Measurements from ENCODE around the gene CPNE7. TPM values are rescaled to one million over a fixed set of nuclear protein-coding genes. Genes with fewer than 3 reads are reported as not detected.
"Not testable (repeated sequence)": the region's sequence is repeated elsewhere in the genome, so short reads cannot be mapped to it uniquely, and the experiment has no call there.

CPNE7 gene
- total and polyA plus RNA-seq, 5 donors from 2014 or later, result 0.11 to 0.81 (median 0.59) TPM; not detected in 1

GRCh38 chr16:89583197-89583894 is 7.8 kb downstream of the CPNE7 start:
- Mint-ChIP-seq H3K27ac (no peak overlapping the region), H3K9me3 (no peaks in the 10 kb centered on the region), H3K36me3 (no peaks in the 10 kb centered on the region), H3K4me1 (peaks cover 0 to 2% (median 0%) of the 10 kb centered on the region in 4 donors), H3K4me3 (no peak overlapping the region), H3K27me3 (no peaks in the 10 kb centered on the region)
- H3K27me3 ChIP-seq (ENCODE audit: control insufficient read depth, insufficient read depth, low read length), result no peaks in the 10 kb centered on the region
- no peak overlapping the region for H3K27ac ChIP-seq (ENCODE audit: insufficient read depth, low read length, poor library complexity, severe bottlenecking)
- no peak overlapping the region for H3K4me3 ChIP-seq (ENCODE audit: low read depth, low read length)
- no peak for ATAC-seq (ENCODE audit: low read depth in 2 of 2)
- DNase-seq, result no peak
- no peaks in the 10 kb centered on the region for H3K36me3 ChIP-seq (ENCODE audit: control insufficient read depth, insufficient read depth, low read length)
- no peaks in the 10 kb centered on the region for H3K9me3 ChIP-seq (ENCODE audit: control insufficient read depth in 2 of 2, low read length in 2 of 2)
- H3K4me1 ChIP-seq (ENCODE audit: control insufficient read depth, insufficient read depth, low read length, poor library complexity, severe bottlenecking), result no peaks in the 10 kb centered on the region

GRCh38 chr16:89583895-89584644 is 8.5 kb downstream of the CPNE7 start:
- no peak overlapping the region for H3K27ac Mint-ChIP-seq
- Histone ChIP-seq H3K27ac (ENCODE audit: insufficient read depth, low read length, poor library complexity, severe bottlenecking) (no peak overlapping the region), H3K36me3 (ENCODE audit: control insufficient read depth, insufficient read depth, low read length) (no peaks in the 10 kb centered on the region), H3K4me1 (ENCODE audit: control insufficient read depth, insufficient read depth, low read length, poor library complexity, severe bottlenecking) (no peaks in the 10 kb centered on the region), H3K9me3 (ENCODE audit: control insufficient read depth in 2 of 2, low read length in 2 of 2) (no peaks in the 10 kb centered on the region), H3K4me3 (ENCODE audit: low read depth, low read length) (no peak overlapping the region), H3K27me3 (ENCODE audit: control insufficient read depth, insufficient read depth, low read length) (no peaks in the 10 kb centered on the region)
- no peaks in the 10 kb centered on the region for H3K36me3 Mint-ChIP-seq
- H3K4me3 Mint-ChIP-seq, result no peak overlapping the region
- DNase-seq (no peak), ATAC-seq (ENCODE audit: low read depth in 2 of 2) (no peak)
- H3K9me3 Mint-ChIP-seq, result no peaks in the 10 kb centered on the region
- no peaks in the 10 kb centered on the region for H3K27me3 Mint-ChIP-seq
- peaks cover 0 to 2% (median 0%) of the 10 kb centered on the region in 4 donors for H3K4me1 Mint-ChIP-seq

GRCh38 chr16:89584768-89585549 is 9.4 kb downstream of the CPNE7 start:
- no peak overlapping the region for H3K4me3 ChIP-seq (ENCODE audit: low read depth, low read length)
- no peaks in the 10 kb centered on the region for H3K9me3 Mint-ChIP-seq
- no peaks in the 10 kb centered on the region for H3K27me3 ChIP-seq (ENCODE audit: control insufficient read depth, insufficient read depth, low read length)
- H3K27ac Mint-ChIP-seq, result no peak overlapping the region
- ATAC-seq (ENCODE audit: low read depth in 2 of 2) (no peak), DNase-seq (no peak)
- H3K4me3 Mint-ChIP-seq, result no peak overlapping the region
- no peaks in the 10 kb centered on the region for H3K36me3 Mint-ChIP-seq
- no peaks in the 10 kb centered on the region for H3K9me3 ChIP-seq (ENCODE audit: control insufficient read depth in 2 of 2, low read length in 2 of 2)
- no peaks in the 10 kb centered on the region for H3K36me3 ChIP-seq (ENCODE audit: control insufficient read depth, insufficient read depth, low read length)
- H3K4me1 ChIP-seq (ENCODE audit: control insufficient read depth, insufficient read depth, low read length, poor library complexity, severe bottlenecking), result no peaks in the 10 kb centered on the region
- no peaks in the 10 kb centered on the region for H3K27me3 Mint-ChIP-seq
- peaks cover 0 to 2% (median 0%) of the 10 kb centered on the region in 4 donors for H3K4me1 Mint-ChIP-seq
- H3K27ac ChIP-seq (ENCODE audit: insufficient read depth, low read length, poor library complexity, severe bottlenecking), result no peak overlapping the region

- Histone ChIP-seq H3K27me3 (ENCODE audit: control insufficient read depth, insufficient read depth, low read length) (no peaks in the 10 kb centered on the region), H3K4me1 (ENCODE audit: control insufficient read depth, insufficient read depth, low read length, poor library complexity, severe bottlenecking) (no peaks in the 10 kb centered on the region), H3K27ac (ENCODE audit: insufficient read depth, low read length, poor library complexity, severe bottlenecking) (no peak overlapping the region), H3K9me3 (ENCODE audit: control insufficient read depth in 2 of 2, low read length in 2 of 2) (no peaks in the 10 kb centered on the region), H3K36me3 (ENCODE audit: control insufficient read depth, insufficient read depth, low read length) (no peaks in the 10 kb centered on the region), H3K4me3 (ENCODE audit: low read depth, low read length) (no peak overlapping the region)
- Mint-ChIP-seq H3K4me3 (no peak overlapping the region), H3K4me1 (peaks cover 0 to 2% (median 0%) of the 10 kb centered on the region in 4 donors), H3K9me3 (no peaks in the 10 kb centered on the region), H3K36me3 (no peaks in the 10 kb centered on the region), H3K27me3 (no peaks in the 10 kb centered on the region), H3K27ac (no peak overlapping the region)
- no peak for ATAC-seq (ENCODE audit: low read depth in 2 of 2)
- DNase-seq, result no peak
These were observed 10.7 kb downstream of the CPNE7 start for GRCh38 chr16:89586218-89586617.

GRCh38 chr16:89586853-89587252 is 11.3 kb downstream of the CPNE7 start:
- H3K27ac Mint-ChIP-seq, result no peak overlapping the region
- peaks cover 0 to 2% (median 0%) of the 10 kb centered on the region in 4 donors for H3K4me1 Mint-ChIP-seq
- Histone ChIP-seq H3K36me3 (ENCODE audit: control insufficient read depth, insufficient read depth, low read length) (no peaks in the 10 kb centered on the region), H3K4me1 (ENCODE audit: control insufficient read depth, insufficient read depth, low read length, poor library complexity, severe bottlenecking) (no peaks in the 10 kb centered on the region), H3K27ac (ENCODE audit: insufficient read depth, low read length, poor library complexity, severe bottlenecking) (no peak overlapping the region), H3K9me3 (ENCODE audit: control insufficient read depth in 2 of 2, low read length in 2 of 2) (no peaks in the 10 kb centered on the region), H3K4me3 (ENCODE audit: low read depth, low read length) (no peak overlapping the region), H3K27me3 (ENCODE audit: control insufficient read depth, insufficient read depth, low read length) (no peaks in the 10 kb centered on the region)
- DNase-seq (no peak), ATAC-seq (ENCODE audit: low read depth in 2 of 2) (no peak)
- no peaks in the 10 kb centered on the region for H3K9me3 Mint-ChIP-seq
- H3K27me3 Mint-ChIP-seq, result no peaks in the 10 kb centered on the region
- no peaks in the 10 kb centered on the region for H3K36me3 Mint-ChIP-seq
- H3K4me3 Mint-ChIP-seq, result no peak overlapping the region

GRCh38 chr16:89587676-89588075 is 12.1 kb downstream of the CPNE7 start:
- H3K36me3 ChIP-seq (ENCODE audit: control insufficient read depth, insufficient read depth, low read length); H3K4me1 ChIP-seq (ENCODE audit: control insufficient read depth, insufficient read depth, low read length, poor library complexity, severe bottlenecking); H3K27me3 Mint-ChIP-seq; H3K27me3 ChIP-seq (ENCODE audit: control insufficient read depth, insufficient read depth, low read length); H3K9me3 ChIP-seq (ENCODE audit: control insufficient read depth in 2 of 2, low read length in 2 of 2); H3K9me3 Mint-ChIP-seq; ATAC-seq (ENCODE audit: low read depth in 2 of 2); H3K4me3 Mint-ChIP-seq; DNase-seq; H3K36me3 Mint-ChIP-seq; H3K27ac Mint-ChIP-seq; H3K4me1 Mint-ChIP-seq; H3K4me3 ChIP-seq (ENCODE audit: low read depth, low read length); H3K27ac ChIP-seq (ENCODE audit: insufficient read depth, low read length, poor library complexity, severe bottlenecking): not testable (repeated sequence)

- H3K36me3 ChIP-seq (ENCODE audit: control insufficient read depth, insufficient read depth, low read length), result no peaks in the 10 kb centered on the region
- H3K9me3 Mint-ChIP-seq, result no peaks in the 10 kb centered on the region
- H3K9me3 ChIP-seq (ENCODE audit: control insufficient read depth in 2 of 2, low read length in 2 of 2), result no peaks in the 10 kb centered on the region
- H3K4me3 Mint-ChIP-seq, result no peak overlapping the region
- peaks cover 0 to 5% (median 3%) of the 10 kb centered on the region in 4 donors for H3K4me1 Mint-ChIP-seq
- H3K4me3 ChIP-seq (ENCODE audit: low read depth, low read length), result no peak overlapping the region
- H3K27me3 Mint-ChIP-seq, result no peaks in the 10 kb centered on the region
- no peaks in the 10 kb centered on the region for H3K27me3 ChIP-seq (ENCODE audit: control insufficient read depth, insufficient read depth, low read length)
- no peak for ATAC-seq (ENCODE audit: low read depth in 2 of 2)
- no peak overlapping the region for H3K27ac ChIP-seq (ENCODE audit: insufficient read depth, low read length, poor library complexity, severe bottlenecking)
- H3K4me1 ChIP-seq (ENCODE audit: control insufficient read depth, insufficient read depth, low read length, poor library complexity, severe bottlenecking), result peaks cover 5% of the 10 kb centered on the region
- DNase-seq, result no peak
- no peak overlapping the region for H3K27ac Mint-ChIP-seq
- H3K36me3 Mint-ChIP-seq, result no peaks in the 10 kb centered on the region
These were observed 13.0 kb downstream of the CPNE7 start for GRCh38 chr16:89588413-89589109.

Data from CD4-positive, CD25-positive, alpha-beta regulatory T cell (primary cell).